Measurements from ENCODE around the gene FOXA1.

DNA sequence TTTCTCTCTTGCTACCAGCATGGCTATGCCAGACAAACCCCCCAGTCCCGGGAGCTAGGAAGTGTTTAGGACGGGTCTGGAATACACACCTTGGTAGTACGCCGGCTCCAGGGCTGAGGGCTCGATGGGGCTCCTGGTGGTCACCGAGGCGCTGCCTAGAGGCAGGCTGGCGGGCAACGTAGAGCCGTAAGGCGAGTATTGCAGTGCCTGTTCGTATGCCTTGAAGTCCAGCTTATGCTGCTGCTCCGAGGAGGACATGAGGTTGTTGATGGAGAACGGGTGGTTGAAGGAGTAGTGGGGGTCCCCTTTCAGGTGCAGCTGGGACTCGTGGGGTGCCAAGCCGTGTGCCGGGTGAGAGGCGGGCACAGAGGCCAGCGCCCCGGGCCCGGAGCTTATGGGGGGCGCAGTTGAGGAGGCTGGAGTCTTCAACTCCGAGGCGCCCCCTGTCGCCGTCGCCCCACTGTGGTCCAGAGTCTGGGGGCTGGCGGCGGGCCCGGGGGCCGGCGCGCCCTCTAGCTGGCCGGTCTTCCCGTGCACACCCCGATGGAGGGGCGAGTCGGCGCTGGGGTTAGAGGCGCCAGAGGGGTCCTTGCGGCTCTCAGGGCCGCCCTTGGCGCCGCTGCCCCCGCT, 3.6 kb downstream of the FOXA1 start:
- TF ChIP-seq GATA3 (IDR thresholded peaks at IDR 0.05; ENCODE audit: low read depth, low read length), result no peak
- no peak for TF ChIP-seq GATA2 (IDR thresholded peaks at IDR 0.05; ENCODE audit: low read depth, low read length)
